Activated CD4-positive, CD25-positive, alpha-beta regulatory T cell treated with anti-CD3 and anti-CD28 coated beads, Interleukin-2, amount 50 U/mL, for 24 hours (primary cell): ENCODE data around the gene DERA.
"Not testable (repeated sequence)": the region's sequence is repeated elsewhere in the genome, so short reads cannot be mapped to it uniquely, and the experiment has no call there.

Source experiments
- ATAC-seq, 2 donors: fragments of 150-1000 bp; cut with Tn5 transposase; one replicate each; pipeline ENCODE4 v1.10.0; 2021; ENCODE audit warnings: mild to moderate bottlenecking in 1 of 2, moderate library complexity in 1 of 2

DERA gene

DNA sequence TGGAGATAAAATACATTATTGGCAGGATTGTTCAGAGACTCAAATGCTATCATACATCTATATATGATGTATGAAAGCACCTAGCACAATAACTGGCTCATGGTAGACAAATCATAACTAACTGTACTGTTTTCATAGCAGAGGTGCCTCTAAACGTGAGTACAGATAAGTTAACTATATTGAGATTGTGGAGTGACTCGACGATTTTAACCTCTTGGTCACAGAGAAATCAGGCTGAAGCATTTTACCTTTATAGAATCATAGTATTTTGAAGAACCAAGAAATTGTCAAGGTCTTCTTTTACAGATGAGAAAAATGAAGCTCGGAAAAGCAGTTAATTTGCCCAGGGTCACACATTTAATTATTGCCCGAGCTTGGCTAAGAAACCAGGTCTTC is 666 bp upstream of the DERA start:
- no peak for ATAC-seq

DNA sequence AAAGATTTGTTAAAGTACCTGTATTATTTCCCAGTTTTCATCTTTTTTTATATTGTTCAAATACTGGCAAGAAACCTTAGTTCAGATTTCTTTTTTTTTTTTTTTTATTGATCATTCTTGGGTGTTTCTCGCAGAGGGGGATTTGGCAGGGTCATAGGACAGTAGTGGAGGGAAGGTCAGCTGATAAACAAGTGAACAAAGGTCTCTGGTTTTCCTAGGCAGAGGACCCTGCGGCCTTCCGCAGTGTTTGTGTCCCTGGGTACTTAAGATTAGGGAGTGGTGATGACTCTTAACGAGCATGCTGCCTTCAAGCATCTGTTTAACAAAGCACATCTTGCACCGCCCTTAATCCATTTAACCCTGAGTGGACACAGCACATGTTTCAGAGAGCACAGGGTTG is 799 bp downstream of the DERA start:
- not testable (repeated sequence) for ATAC-seq

DNA sequence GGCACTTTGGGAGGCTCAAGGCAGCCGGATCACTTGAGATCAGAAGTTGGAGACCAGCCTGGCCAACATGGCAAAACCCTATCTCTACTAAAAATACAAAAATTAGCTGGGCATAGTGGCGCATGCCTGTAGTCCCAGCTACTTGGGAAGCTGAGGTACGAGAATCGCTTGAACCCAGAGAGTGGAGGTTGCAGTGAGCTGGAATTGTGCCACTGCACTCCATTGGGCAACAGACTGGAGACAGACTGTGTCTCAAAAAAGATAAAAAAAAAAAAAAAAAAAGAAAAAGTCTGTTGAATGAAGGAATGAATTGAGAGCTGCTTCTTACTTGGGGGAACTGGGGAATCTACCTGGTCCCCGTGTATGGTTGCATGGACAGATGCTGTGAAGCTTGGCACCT is 3.0 kb downstream of the DERA start:
- ATAC-seq, result not testable (repeated sequence)

DNA sequence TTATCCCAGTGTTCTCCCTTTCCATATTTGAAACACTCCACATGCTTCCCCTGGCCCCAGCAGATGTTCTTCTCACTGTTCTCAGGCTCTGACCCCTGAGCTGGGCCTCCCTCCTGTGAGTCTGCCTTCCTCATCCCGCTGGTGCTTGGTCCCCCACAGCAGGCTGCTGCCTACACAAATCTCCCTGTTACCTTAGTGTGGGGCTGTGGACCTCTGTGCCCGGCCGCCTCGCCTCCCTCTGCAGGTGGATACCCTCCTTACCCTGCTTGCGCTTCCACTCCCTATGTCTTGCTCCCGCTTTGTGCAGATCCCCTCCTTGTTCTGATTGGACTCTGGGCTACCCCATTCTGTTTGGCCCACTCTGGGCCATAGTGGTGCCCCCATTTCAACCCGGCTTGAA is 6.9 kb downstream of the DERA start:
- ATAC-seq, result no peak

DNA sequence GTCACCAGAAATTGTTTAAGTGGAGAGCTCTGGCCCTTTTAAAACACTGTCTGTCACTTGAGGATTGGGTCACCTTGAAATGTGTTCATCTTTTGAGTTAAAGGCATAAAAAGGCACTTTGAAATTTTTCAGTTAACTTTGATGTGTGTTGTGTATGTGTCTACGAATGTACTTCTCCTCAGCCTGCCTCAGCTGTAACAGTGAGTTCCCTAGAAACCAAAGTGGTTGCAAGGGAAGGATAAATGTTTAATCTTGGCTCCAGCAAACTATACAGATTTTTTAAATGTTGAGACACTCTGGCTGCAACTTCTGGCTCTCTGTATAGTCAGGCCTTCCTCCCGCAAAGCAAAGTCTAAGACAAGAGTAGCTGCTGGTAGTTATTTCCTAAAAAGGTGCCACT is 8.3 kb downstream of the DERA start:
- ATAC-seq, result no peak

DNA sequence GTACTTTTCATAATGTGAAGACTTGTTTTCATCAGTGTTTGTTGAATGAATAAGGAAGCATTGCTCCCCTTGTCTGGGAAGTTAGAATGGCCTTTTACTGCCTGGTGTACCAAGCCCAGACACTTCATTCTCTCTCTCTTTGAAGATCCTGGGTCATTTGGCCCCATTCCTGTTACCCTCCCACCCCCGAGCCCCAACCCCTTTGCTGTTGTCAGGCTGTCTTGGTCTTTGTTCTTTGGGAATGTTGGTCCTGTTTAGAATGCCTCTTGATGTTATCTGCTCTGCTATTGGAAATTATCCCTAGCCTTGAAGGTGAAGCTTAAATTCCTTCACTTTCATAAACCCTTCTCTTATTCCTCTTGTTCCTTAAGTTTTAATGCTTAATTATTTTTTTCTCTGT is 13.8 kb downstream of the DERA start:
- ATAC-seq, result no peak

DNA sequence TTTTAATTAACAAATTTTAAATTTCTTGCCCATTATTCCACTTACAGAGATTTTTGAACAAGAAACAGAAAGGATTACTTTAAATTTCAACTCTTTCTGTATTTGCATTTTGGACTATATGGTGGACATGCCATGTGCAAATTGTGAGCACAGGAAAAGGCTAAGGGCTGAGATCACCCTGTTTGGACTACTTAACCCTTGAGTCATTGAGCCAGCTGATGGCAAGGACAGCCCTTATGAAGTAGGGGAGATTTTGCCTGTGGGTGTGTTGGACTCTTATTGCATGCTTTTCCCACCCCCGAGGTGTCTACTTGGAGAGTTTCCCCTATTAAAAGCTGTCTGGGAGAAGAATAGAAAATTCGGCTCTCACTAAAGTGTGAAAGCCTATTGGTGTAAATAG is 17.2 kb downstream of the DERA start:
- no peak for ATAC-seq

DNA sequence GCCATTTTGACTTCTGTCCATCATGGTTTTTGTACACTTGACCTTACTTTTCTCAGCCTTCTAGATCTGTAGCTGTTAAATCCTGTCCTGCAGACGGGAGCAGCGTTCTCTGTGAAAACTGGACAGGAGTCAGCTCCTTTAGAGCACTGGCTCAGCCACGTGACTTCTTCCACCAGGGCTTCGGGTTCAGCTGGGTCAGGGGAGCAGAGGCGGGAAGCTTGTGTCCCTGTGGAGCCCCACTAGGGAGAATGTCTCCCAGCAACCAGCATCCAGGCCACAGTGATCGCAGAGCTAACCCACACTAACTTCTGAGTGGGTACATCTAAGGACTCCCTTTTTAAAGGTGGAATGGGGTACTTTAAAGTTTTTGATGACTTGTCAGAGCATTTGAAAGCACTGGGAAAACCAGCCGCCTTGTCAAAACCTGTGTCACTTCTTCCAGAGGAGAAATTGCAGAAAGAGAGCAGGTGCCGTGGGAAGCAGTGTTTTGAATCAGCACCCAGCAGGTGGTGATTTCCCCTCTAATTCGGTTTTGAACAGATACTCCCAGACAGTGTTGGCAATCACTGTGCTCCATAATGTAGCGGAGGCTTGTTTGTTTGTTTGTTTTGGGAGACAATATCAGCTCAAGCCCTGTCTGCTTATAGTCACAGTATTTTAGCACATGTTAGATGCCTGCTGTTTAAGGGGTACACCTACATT is 17.9 kb downstream of the DERA start:
- ATAC-seq, result no peak

DNA sequence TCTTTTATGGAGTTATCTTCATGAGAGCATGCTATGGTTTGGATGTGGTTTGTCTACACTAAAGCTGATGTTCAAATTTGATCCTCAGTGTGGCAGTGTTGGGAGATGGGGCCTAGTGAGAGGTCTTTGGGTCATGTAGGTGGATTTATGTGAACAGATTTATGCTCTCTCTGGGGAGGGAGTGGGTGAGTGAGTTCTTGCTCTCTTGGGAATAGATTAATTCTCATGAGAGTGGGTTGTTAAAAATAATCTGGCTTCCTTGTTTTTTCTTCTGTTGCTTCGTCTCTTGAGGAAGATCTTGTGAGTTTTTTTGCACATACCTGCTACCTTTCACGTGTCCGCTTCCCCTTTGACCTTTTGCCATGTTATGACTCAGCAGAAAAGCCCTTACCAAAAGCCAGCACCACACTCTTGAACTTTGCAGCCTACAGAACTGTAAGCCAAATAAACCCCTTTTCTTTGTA is 20.5 kb downstream of the DERA start:
- no peak for ATAC-seq

DNA sequence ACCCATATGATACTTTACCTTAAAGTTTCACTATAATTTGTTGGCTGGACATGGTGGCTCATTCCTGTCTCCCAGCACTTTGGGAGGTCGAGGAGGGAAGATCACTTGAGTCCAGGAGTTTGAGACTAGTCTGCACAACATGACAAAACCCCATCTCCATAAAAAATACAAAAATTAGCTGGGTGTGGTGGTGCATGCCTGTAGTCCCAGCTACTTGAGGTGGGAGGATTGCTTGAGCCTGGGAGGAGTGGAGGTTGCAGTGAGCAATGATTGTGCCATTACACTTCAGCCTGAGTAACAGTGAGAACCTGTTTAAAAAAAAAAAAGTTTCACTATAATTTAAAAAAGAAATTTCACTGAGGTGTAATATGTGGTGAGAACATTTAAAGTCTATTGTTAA is 21.2 kb downstream of the DERA start:
- no peak for ATAC-seq

DNA sequence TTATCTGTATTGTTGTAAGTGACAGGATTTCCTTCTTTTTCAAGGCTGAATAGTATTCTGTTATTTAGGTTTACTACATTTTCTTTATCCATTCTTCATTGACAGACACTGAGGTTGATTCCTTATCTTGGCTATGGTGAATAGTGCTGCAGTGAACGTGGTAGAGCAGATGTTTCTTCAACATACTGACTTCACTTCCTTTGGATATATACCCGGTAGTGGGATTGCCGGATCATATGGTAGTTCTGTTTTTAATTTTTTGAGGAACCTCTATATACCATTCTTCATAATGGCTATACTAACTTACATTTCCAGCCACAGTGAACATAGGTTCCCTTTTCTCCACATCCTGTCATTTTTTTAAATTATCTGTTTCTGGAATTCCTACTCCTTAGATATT is 21.8 kb downstream of the DERA start:
- no peak for ATAC-seq

DNA sequence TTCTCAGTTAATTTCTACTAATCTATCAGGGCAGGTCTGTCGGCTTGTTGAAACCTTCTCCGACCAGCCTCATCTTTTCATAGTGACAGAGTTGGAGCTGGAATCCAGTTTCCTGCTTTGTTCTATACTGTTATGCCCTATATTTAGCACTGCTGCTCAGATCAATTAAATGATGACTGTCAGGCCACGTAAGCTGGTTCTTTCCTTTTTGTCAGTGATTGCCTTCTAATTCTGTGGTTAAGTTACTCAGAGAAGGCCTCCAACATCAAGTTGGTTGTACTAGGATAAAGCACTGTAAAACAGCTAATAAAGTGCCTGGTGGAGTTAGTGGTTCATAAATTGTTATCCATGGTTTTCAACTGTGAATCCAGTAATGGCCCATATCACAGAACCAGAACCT is 22.6 kb downstream of the DERA start:
- ATAC-seq, result no peak

DNA sequence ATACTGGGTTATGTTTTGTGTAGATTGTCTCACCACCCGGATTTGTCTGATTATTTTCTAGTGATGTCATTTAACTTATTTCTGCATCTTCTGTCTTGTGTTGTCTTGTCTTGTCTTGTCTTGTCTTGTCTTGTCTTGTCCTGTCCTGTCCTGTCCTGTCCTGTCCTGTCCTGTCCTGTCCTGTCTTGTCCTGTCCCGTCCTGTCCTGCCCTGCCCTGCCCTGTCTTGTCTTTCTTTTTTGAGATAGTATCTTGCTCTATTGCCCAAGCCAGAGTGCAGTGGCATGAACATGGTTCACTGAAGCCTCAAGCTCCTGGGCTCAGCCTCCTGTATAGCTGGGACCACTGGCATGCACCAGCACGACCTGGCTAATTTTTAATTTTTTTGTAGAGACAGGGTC is 25.6 kb downstream of the DERA start:
- ATAC-seq, result no peak

DNA sequence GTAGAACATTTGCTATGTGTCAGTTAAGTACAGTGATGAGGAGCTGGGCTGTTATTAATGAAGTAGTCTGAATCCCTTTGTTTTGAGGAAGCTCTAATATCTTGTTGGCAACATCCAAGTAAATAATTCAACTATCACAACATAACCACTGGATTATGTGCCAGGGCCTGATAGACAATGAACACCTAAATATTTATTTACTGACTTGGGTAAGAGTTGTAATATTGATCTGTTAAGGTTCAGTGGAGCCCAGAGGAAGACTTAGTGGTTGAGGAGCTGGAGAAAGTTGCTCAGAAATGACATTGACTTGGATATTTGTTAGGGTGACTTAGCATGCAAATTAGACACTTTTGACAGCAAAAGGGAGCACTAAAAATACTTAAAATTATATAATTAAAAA is 26.8 kb downstream of the DERA start:
- no peak for ATAC-seq

DNA sequence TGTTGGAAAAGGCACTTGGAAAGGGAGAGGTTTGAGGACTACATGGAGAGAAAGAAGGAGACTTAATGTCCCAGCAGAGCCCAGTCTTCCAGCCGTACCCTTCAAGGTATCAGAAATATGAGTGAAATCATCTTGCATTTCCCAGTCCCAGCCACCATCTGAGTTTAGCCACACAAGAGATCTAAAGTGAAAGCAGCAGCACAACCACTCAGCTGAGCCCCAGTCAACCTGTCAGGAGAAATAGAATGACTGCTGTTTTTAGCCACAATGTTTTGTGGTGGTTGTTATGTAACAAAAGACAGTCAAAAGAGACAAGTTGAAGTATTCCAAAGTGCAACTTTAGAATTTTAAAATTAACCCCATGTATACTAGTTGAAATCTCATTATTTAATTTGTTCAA is 28.0 kb downstream of the DERA start:
- ATAC-seq, result no peak

DNA sequence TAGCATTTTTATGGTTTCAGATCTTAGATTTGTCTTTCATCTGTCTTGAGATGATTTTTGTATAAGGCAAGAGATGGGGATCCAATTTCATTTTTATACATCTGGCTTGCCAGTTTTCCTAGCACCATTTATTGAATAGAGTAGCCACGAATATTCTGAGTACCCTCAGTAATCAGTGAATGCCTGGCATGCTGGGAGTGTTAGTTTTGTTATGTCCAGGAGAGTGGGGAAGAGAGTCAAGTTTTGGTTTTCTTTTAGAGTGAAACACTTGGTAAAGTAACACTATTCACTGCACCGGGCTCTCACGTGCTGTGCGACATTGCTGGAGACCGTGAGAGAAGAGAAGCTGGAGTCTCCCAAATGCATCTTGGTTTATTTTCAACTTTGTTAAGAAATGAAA is 31.3 kb downstream of the DERA start:
- ATAC-seq, result no peak

DNA sequence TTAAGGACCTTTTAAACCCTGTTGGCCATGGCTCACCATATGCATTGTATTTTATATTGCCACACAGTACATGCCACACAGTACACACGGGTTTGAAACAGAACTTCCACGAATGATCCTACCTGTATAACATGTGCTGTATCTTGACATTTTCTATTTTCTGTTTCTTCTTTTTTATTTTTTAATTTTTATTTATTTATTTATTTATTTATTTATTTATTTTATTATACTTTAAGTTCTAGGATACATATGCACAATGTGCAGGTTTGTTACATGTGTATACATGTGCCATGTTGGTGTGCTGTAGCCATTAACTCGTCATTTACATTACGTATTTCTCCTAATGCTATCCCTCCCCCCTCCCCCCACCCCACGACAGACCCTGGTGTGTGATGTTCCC is 32.4 kb downstream of the DERA start:
- not testable (repeated sequence) for ATAC-seq

DNA sequence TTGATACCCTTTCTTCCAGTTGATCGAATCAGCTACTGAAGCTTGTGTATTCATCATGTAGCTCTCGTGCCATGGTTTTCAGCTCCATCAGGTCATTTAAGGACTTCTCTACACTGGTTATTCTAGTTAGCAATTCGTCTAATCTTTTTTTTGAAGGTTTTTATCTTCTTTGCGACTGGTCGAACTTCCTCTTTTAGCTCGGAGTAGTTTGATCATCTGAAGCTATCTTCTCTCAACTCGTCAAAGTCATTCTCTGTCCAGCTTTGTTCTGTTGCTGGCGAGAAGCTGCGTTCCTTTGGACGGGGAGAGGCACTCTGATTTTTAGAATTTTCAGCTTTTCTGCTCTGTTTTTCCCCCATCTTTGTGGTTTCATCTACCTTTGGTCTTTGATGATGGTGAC is 37.3 kb downstream of the DERA start:
- ATAC-seq, result not testable (repeated sequence)

DNA sequence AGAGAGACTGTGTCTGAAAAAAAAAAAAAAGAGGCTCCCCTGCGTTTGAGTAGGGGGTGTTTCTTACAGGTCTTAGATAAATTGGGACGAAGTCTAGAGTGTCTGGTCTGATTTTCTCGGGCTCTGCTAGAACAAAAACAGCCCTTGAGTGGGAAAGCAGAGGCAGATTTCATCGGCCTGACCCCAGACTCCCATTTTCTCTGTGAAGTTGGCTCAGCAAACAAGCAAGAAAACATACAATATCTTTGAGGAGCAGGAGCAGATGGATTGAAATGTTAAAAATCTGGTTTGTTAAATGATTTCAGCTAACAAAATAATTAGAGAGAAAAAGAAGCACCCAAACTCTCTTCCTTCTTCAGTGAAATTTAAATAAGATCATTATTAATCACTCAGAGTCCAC is 44.1 kb downstream of the DERA start:
- no peak for ATAC-seq

DNA sequence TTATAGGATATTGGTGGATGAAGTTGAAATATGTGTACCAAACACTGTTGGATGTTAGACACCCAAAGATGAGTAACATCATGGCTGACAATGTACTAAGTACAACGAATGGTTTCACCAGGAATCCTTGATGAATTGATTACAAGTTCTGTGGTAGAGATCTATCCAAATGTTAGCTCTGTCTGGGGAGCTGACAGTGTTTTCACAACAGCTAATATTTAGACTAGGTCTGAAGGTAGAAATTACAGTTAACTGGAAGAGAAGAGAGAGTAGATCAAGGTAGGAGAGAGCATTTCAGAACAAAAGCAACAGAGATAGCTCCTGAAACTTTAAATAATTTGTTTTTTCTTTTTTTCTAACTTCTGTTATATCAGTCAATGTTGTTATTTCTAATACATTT is 44.9 kb downstream of the DERA start:
- no peak for ATAC-seq

DNA sequence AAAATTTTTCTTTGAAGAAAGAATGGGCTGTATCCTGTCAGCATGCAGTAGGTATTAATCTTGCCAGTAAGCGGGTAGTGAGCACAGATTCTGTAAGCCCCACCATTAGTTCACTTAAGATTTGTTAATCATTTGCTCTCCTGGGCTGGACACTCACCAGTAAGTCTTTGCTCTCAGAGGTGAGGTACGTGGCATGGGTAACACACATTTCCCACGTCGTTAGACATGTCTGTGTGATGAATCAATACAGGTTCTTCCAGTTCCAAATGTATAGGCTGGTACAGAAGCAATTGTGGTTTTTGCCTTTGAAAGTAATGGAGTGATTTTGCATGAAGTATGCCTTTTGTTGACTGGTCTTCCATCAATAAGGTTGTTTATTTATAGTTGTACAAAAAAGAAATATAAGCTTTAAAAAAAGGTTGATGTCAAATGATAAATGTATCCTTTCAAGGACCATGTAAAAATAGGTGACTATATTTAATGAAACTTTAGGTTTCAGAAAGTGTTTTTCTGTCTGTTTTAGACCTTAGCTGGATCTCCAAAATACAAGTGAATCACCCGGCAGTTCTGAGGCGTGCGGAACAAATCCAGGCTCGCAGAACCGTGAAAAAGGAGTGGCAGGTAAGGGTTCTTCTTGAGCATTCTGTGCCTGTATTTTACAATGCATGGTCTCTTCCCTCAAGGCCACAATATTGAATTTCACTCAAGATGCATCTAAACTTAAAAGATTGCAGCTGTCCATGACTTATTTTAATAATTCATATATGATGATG is 45.5 kb downstream of the DERA start:
- ATAC-seq, result no peak

DNA sequence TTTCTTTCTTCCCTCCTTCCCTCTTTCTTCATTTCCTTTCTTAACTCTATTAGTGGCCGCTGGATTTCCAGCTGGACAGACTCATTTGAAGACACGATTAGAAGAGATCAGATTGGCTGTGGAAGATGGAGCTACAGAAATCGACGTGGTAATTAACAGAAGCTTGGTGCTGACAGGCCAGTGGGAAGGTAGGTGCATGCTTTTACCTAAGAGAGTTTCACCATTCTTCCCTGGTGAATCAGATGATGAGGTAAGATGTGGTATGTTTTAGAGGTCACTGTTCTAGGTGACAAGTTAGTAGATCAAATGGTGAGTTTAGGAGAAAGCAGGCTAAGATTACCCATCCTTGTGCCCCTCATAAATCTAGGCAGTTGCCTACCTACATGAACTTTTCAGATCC is 51.6 kb downstream of the DERA start:
- ATAC-seq, result no peak

DNA sequence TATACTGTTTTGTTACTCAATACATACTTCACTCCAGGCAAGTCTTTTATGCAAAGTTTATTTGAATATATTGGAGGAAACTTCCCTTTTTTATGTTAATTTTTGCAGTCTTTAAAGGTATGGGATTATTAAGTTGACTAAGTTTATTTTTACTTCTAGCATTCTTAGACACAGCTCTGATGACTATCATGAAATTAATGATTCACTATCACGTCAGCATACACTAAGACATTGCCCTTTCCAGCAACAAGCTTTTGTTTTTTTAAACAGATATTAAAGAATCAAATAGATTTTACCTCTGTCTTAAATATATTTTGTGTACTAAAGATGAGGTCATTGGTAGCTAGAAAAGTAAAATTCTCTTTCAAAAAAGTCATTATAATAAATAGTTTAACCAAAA is 52.1 kb downstream of the DERA start:
- no peak for ATAC-seq

DNA sequence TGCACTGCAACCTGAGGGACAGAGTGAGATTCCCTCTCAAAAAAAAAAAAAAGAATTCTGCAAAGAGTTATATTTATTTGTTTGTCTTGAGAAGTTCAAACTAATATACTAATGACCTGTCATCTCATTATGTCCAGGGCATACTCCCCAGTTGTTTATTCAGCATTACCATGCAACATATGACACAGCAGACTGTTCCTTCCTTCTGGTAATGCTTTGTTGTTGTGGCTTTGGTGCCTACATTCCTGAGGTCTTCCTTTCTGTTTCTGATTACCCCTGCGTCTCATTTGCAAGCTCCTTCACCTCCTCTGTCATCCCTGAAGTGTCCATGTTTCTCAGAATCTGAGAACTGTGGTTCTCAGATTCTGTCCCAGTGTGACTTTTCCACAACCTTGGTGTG is 55.3 kb downstream of the DERA start:
- no peak for ATAC-seq

DNA sequence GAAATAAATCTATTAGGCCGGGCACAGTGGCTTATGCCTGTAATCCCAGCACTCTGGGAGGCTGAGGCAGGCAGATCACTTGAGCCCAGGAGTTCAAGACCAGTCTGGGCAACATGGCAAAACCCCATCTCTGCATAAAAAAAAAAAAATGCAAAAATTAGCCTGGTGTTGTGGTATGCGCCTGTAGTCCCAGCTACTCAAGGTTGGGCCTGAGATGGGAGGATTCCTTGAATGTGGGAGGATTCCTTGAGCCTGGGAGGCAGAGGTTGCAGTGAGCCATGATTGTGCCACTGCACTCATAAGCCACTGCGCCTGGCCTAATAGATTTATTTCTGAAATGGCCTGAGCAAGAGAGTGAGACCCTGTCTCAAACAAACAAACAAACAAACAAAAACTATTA is 55.9 kb downstream of the DERA start:
- ATAC-seq, result not testable (repeated sequence)
